NCI-H2029 treated with DMSO at 0.1 percent for 48 hours (cell line): ENCODE data around the gene OR6Q1.
A peak's percentile ranks its signal among the peaks of the same experiment; 100 is the strongest.

Experiments
- DNase-seq: peaks from one replicate; lab custom pipeline; 2025; lab: John Stamatoyannopoulos, UW

OR6Q1 gene

DNA sequence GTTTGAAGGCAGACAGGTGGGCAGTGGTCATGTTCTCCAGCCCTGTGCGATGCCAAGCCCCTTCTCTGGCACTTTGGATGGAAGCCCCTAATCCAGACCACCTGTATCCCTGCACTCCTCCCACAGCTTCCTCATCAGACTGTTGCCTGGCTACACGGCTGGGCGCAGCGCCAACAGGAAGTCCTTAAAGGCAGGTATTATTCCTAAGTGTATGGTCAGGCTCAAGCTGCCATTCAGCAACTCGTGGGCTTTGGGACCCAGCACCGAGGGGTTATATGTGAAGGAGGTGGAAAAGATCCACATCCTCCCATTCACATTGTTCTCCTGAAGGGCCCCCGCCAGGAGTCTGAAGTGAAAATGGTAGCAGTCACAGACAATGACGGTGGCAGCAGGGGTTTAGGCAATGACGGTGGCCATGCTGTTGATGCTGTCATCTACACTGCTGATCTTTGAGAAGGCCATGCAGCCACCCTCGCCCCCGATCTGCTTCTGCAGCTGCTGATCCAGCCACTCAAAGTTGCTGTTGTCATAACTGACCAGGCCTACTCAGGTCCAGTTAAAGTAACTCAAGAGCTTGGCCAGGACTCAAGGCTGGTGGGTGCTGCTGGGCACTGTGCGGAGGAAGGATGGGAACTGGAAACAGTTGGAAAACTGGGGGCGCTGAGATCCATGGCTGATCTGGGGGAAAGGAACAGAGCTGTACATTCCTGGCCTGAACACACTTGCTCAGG lies 27.7 kb downstream of the OR6Q1 start:
- peak; percentile 78 for DNase-seq

- DNase-seq = no peak
These were observed 28.2 kb downstream of the OR6Q1 start for GRCh38 chr11:58059007-58059350.

DNA sequence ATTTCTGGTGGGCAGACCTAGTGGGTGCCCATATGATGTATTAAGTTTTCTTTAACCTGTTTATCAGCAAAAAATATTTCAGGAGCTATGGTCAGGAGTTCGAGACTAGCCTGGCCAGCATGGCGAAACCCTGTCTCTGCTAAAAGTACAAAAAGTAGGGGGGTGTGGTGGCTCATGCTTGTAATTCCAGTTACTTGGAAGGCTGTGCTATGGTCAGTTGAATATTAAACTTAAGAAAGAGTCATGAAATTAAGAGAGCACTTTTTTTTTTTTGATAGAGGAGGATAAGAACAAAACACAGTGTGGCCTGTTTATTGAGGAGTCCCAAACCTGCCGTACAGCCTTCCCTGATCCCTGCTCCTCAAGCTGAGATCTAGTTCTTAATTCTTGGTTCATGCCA lies 29.8 kb downstream of the OR6Q1 start:
- no peak for DNase-seq

GRCh38 chr11:58060939-58061672 lies 30.4 kb downstream of the OR6Q1 start:
- DNase-seq = no peak

DNA sequence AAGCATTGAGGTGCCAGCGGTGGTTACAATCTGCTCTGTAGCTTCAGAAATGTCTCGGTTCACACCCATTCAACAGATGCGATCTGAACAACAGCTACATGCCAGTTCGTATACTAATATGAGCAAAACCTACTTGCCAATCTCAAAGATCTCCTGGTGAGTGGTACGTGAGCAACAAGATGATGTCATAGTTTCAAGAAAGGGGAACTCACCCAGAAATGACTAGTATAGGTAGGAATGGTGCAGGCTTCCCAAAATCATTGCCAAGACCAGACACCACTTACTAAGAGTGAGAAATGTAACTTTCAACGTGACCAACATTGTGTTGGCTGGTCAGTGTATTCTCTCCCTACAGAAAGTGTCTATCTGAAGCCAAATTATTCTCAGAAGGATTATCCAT lies 31.1 kb downstream of the OR6Q1 start:
- no peak for DNase-seq

- peak; percentile 73 for DNase-seq
These were observed 36.9 kb downstream of the OR6Q1 start for GRCh38 chr11:58067685-58068084.

DNA sequence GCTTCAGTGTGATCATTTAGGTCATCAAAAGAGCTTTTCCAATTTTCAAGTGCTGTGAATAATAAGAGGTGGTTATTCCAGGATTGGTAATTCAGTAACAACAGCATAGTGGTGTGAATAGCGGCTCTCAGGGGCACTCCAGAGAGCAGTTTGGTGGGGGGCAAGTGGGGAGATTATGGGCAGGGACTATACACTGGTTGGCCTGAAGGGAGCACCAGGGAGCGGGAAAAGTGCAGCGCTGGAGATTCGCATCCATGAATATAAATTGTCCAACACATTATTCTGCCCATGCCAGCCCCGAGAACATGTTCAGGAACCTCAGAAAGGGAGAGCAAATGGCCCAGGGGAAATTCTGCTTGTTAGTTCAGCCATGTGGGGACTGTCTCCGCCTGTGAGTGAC lies 37.9 kb downstream of the OR6Q1 start:
- DNase-seq = no peak

DNA sequence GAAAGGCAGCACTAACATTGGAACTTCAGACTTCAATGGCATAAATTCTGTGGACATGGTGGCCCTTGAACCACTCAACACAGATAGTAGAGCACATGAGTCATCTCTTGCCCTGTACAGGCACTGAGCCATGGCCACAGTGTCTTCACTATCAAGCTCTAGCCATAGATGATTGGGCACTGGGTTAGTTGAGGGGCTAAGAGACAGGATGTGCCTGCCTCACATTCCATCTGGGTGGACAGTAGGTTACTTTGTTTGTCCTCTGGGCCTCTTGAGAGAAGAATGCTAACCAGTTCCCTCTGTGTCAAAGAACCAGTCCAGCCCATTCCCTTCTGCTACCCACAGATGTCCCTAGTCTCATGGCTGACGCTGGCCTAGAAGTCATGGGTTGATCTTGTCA lies 39.8 kb downstream of the OR6Q1 start:
- no peak for DNase-seq

DNA sequence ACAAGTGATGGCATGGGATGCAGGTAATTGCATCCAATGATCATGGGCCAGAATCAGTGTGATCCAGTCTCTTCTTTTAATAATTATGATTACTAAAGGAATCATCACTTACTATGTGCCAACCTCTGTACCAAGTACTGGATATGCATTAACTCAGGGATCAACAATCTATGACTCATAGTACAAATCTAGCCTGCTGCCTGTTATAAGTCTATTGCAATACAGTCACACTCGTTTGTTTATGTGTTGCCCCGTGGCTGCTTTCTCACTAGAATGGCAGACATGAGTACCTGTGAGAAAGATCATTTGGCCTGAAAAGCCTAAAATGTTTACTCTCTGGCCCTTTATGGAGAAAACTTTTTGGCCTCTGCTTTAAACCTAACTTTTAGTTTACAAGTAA lies 45.0 kb downstream of the OR6Q1 start:
- DNase-seq = no peak
